Activated T-helper 17 cell treated with anti-CD3 and anti-CD28 coated beads, Interleukin-2, amount 50 U/mL, for 72 hours (primary cell): ENCODE measurements around the gene IFFO2. TPM values are rescaled to one million over a fixed set of nuclear protein-coding genes. Genes with fewer than 3 reads are reported as not detected.
"Not testable (repeated sequence)": the region's sequence is repeated elsewhere in the genome, so short reads cannot be mapped to it uniquely, and the experiment has no call there.

Experiments used
- ATAC-seq: fragments of 150-1000 bp; cut with Tn5 transposase; replicated peaks from 2 replicates; pipeline ENCODE4 v1.10.0; 2021; ENCODE audit warnings: mild to moderate bottlenecking, moderate library complexity
- H3K27ac Mint-ChIP-seq: one replicate; pipeline ENCODE4 v1.8.0; 2022; ENCODE audit warnings: mixed read lengths
- H3K27me3 Mint-ChIP-seq: one replicate; pipeline ENCODE4 v1.8.0; 2022; ENCODE audit warnings: mixed read lengths
- H3K36me3 Mint-ChIP-seq: one replicate; pipeline ENCODE4 v1.8.0; 2022; ENCODE audit warnings: low read depth, mild to moderate bottlenecking, mixed read lengths
- H3K4me1 Mint-ChIP-seq: one replicate; pipeline ENCODE4 v1.8.0; 2022; ENCODE audit warnings: mixed read lengths
- H3K4me3 Mint-ChIP-seq: one replicate; pipeline ENCODE4 v1.8.0; 2022; ENCODE audit warnings: mild to moderate bottlenecking, mixed read lengths
- H3K9me3 Mint-ChIP-seq: one replicate; pipeline ENCODE4 v1.8.0; 2022; ENCODE audit warnings: mixed read lengths
- total RNA-seq, 2 donors: library from RNA; stranded (reverse); gene quantifications; one replicate each; pipeline ENCODE4 v1.2.3, GENCODE V29; 2022

IFFO2 gene
- total RNA-seq, 2 donors from 2014 or later = 17.0 to 38.2 TPM

DNA sequence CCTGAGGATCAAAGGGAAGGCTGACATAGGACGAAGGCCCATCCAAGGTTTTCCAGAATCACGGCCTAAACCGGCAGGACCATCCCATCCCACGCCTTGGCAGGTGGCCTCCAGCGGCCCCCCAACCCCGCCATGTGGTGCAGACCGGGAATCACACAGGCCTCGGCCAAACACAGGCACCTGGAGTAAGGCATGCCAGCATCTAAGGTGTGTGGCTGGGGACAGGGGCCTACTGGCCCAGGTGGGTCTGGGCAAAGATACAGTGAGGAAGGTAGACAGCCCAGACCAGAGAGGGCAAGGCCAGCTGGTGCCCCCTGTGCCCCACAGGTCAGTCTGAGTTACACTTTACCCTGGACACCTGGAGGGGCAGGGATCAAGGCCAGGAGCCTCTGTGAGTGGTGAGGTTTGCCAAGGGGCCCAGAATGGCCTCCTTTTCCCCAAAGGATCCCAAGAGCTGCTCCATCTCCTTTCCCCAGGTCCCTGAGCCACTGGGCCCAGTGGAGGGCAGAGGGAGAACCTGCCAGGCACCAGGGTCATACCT lies 84.3 kb downstream of the IFFO2 start:
- Mint-ChIP-seq H3K27me3 (peaks cover 3% of the 10 kb centered on the region), H3K4me3 (no peak overlapping the region), H3K9me3 (no peaks in the 10 kb centered on the region), H3K4me1 (no peaks in the 10 kb centered on the region), H3K27ac (no peak overlapping the region), H3K36me3 (no peaks in the 10 kb centered on the region)
- ATAC-seq = no peak

DNA sequence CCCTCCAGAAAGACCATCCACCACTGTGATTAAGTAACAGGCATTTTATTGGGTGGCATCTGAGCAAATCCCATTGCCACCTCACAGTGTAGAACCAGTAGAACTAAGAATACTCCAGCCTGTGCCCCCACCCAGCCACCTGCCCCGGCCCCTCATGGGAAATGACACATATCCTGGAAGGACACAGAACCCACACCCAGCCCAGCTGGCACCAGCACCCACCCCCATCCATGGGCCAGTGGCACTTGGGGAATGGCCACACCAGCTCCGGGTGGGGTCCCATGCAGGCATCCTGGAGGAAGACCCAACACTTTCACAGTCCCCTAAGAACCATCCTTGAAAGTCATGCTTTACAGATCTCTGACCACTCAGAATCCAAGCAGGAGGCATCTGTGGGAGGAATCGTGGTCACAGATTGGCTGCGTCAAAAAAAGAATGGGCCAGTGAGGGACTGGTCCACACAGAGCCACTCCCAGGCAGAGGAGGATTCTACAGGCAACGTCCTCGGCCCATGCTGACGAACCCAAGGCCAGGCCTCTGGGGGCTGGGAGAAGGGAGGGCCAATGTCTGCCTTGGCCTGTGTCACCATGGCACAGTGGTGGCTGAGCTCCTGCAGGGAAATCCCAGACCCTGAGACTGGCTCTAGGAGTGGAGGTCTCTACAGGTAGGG lies 84.9 kb downstream of the IFFO2 start:
- Mint-ChIP-seq H3K27me3 (peaks cover 3% of the 10 kb centered on the region), H3K4me1 (no peaks in the 10 kb centered on the region), H3K9me3 (no peaks in the 10 kb centered on the region), H3K36me3 (no peaks in the 10 kb centered on the region), H3K4me3 (no peak overlapping the region), H3K27ac (no peak overlapping the region)
- ATAC-seq = no peak

DNA sequence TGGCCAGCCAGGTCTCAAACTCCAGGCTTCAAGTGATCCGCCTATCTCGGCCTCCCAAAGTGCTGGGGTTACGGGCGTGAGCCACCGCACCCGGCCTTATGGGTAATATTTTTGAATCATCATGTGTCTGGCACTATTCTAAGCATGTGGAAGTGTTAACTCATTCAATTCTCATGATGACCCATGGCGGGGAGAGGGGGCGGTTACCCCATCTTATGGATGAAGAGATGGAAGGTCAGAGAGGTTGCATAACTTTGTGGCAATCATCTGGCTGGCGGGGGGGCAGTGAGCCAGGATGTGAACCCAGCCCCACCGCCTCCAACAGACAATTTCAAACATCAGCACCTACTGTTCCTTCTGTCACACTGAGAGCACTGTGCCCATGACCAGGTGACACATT lies 85.5 kb downstream of the IFFO2 start:
- Mint-ChIP-seq H3K27me3 (peaks cover 3% of the 10 kb centered on the region), H3K9me3 (no peaks in the 10 kb centered on the region), H3K27ac (no peak overlapping the region), H3K4me1 (no peaks in the 10 kb centered on the region), H3K36me3 (no peaks in the 10 kb centered on the region), H3K4me3 (no peak overlapping the region)
- no peak for ATAC-seq

DNA sequence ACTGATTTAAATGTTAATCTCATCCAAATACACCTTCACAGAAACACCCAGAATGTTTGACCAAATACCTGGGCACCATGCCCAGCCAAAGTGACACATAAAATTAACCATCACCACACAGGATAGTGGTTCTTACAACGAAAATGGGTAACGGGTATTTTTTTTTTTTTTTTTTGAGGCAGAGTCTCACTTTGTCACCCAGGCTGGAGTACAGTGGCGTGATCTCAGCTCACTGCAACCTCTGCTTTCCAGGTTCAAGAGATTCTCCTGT lies 85.9 kb downstream of the IFFO2 start:
- ATAC-seq, H3K36me3 Mint-ChIP-seq, H3K4me3 Mint-ChIP-seq, H3K27ac Mint-ChIP-seq, H3K9me3 Mint-ChIP-seq, H3K4me1 Mint-ChIP-seq, H3K27me3 Mint-ChIP-seq: not testable (repeated sequence)

GRCh38 chr1:18869847-18870594 lies 86.5 kb downstream of the IFFO2 start:
- H3K4me3 Mint-ChIP-seq = no peak overlapping the region
- no peaks in the 10 kb centered on the region for H3K4me1 Mint-ChIP-seq
- no peak for ATAC-seq
- H3K36me3 Mint-ChIP-seq = no peaks in the 10 kb centered on the region
- H3K27ac Mint-ChIP-seq = no peak overlapping the region
- H3K9me3 Mint-ChIP-seq = no peaks in the 10 kb centered on the region
- H3K27me3 Mint-ChIP-seq = peaks cover 3% of the 10 kb centered on the region

DNA sequence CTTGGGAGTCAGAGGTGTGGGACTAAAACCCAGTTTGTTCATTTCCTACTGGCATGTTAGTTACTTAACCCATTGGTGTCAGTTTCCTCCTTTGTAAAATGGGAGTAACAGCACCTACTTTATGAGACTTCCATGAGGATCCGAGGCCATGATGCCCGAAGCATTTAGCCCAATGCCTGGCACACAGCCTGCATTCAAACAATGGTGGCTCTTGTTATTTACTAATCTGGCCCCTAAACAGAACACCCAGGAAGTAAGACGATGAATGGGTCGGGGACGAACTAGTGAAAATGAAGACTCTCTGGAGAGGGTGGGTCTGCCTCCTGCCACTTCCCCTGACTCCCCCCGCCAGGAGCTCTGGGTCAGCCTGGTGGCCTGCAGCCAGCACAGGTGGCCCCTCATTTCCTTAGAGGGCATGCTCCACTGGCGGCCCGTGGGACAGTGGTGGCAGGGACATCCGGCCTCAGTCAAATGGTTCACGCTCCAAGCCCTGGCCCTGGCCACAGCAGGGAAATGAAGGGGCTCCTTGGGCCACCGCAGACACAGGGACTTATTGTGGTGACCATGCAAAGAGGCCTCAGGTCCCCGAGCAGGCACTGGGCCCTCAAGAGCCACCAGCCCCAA lies 87.6 kb downstream of the IFFO2 start:
- H3K27ac Mint-ChIP-seq = no peak overlapping the region
- H3K4me3 Mint-ChIP-seq = no peak overlapping the region
- H3K27me3 Mint-ChIP-seq = peaks cover 3% of the 10 kb centered on the region
- no peaks in the 10 kb centered on the region for H3K36me3 Mint-ChIP-seq
- H3K9me3 Mint-ChIP-seq = no peaks in the 10 kb centered on the region
- H3K4me1 Mint-ChIP-seq = no peaks in the 10 kb centered on the region
- no peak for ATAC-seq

- H3K36me3 Mint-ChIP-seq = no peaks in the 10 kb centered on the region
- no peak for ATAC-seq
- H3K27me3 Mint-ChIP-seq = peaks cover 3% of the 10 kb centered on the region
- H3K4me1 Mint-ChIP-seq = no peaks in the 10 kb centered on the region
- H3K9me3 Mint-ChIP-seq = no peaks in the 10 kb centered on the region
- no peak overlapping the region for H3K27ac Mint-ChIP-seq
- H3K4me3 Mint-ChIP-seq = no peak overlapping the region
Measured at GRCh38 chr1:18868354-18868753, 88.1 kb downstream of the IFFO2 start.

DNA sequence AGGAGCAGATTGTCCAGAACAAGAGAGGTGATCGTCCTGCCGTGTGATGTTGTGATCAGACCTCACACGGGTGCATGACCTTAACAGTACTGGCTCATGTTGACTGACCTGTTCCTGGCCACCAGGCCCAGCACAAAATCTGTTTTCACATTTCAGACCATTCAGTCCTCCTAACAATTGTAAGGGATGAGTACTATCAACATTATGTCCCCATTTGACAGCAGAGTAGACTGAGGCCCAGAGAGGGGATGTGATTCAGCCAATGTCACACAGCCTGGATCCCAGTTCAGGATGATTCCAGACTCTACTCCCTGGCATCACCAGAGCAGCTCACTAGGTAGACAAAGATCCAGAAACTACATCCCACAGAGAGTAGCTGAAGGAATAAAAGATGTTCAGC lies 89.6 kb downstream of the IFFO2 start:
- Mint-ChIP-seq H3K4me1 (no peaks in the 10 kb centered on the region), H3K4me3 (no peak overlapping the region)

GRCh38 chr1:18866314-18866713 lies 90.2 kb downstream of the IFFO2 start:
- no peaks in the 10 kb centered on the region for H3K9me3 Mint-ChIP-seq
- H3K4me3 Mint-ChIP-seq = no peak overlapping the region
- H3K36me3 Mint-ChIP-seq = no peaks in the 10 kb centered on the region
- no peak overlapping the region for H3K27ac Mint-ChIP-seq
- peaks cover 3% of the 10 kb centered on the region for H3K27me3 Mint-ChIP-seq
- no peaks in the 10 kb centered on the region for H3K4me1 Mint-ChIP-seq
- no peak for ATAC-seq

More for the DNA sequence above, 89.6 kb downstream of the IFFO2 start:
- no peak for ATAC-seq
- no peaks in the 10 kb centered on the region for H3K9me3 Mint-ChIP-seq
- H3K27ac Mint-ChIP-seq = no peak overlapping the region
- H3K36me3 Mint-ChIP-seq = no peaks in the 10 kb centered on the region
- H3K27me3 Mint-ChIP-seq = peaks cover 3% of the 10 kb centered on the region

DNA sequence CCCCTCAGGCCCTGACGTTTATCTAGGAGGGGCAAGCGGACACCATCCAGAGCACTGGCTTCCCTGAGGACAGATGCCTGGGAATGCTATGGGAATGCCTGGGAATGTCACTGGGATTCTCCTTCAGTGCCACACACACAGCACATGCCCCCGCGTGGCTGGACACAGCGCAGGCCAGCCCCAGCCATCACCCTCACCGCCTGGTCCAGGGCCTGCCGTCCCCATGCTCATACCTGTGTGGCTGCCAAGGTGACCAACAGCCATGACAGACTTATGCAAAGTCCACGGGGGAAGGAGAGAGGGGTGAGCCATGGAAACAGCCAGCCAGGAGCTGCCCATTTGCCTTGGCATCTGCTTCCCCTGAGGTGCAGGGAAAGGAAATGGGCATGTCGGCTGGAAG lies 91.3 kb downstream of the IFFO2 start:
- no peak overlapping the region for H3K27ac Mint-ChIP-seq
- no peaks in the 10 kb centered on the region for H3K9me3 Mint-ChIP-seq
- H3K4me1 Mint-ChIP-seq = no peaks in the 10 kb centered on the region
- no peaks in the 10 kb centered on the region for H3K36me3 Mint-ChIP-seq
- H3K4me3 Mint-ChIP-seq = no peak overlapping the region
- no peak for ATAC-seq
- H3K27me3 Mint-ChIP-seq = peaks cover 3% of the 10 kb centered on the region

DNA sequence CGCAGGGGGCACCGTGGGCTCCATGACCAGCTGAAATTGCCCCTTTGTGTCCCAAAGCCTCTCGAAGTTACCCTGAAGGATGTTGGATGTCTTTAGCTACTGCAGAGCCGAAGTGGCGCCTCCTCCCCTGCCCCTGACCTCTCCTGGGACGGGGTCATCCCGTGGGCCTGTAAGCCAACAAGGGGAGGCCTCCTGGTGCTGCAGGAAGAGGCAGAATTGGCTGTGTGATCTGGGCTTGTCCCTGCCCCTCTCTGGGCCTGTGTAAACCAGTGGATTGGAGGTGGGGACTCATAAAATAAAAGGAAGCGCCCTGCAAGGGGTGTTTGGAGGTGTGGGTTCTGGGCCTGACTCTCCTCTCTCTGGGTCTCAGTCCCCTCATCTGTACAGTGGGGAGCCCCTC lies 94.9 kb downstream of the IFFO2 start:
- no peak for ATAC-seq
- Mint-ChIP-seq H3K4me1 (no peaks in the 10 kb centered on the region), H3K36me3 (no peaks in the 10 kb centered on the region), H3K4me3 (no peak overlapping the region), H3K27me3 (no peaks in the 10 kb centered on the region), H3K27ac (no peak overlapping the region), H3K9me3 (no peaks in the 10 kb centered on the region)

- H3K27ac Mint-ChIP-seq = no peak overlapping the region
- no peak overlapping the region for H3K4me3 Mint-ChIP-seq
- H3K36me3 Mint-ChIP-seq = no peaks in the 10 kb centered on the region
- peaks cover under 1% of the 10 kb centered on the region for H3K4me1 Mint-ChIP-seq
- H3K27me3 Mint-ChIP-seq = peaks cover 2% of the 10 kb centered on the region
- H3K9me3 Mint-ChIP-seq = no peaks in the 10 kb centered on the region
- ATAC-seq = no peak
Measured at GRCh38 chr1:18861082-18861481, 95.4 kb downstream of the IFFO2 start.

DNA sequence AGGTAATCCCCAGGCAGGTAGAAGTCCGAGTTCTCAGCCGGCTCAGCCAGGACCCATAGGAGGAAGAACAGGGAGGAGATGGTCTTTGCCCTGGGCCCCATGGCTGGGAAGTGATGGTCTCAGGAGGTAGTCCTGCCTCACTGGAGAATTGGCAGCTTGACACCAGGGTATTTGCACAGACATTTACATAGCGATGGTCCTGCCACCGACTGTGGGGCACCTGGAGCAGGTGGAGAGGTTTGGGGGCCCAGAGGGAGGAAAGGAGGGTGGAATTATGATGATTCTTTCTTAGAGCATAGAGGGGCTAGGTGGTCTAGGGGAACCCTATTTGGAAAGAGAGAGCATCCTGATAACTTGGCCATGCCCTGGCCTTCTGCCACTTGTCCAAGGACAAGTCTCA lies 96.9 kb downstream of the IFFO2 start, which contains the start of gene TAS1R2:
TAS1R2 (minus strand) TSS at position 101 of the 400 bp plus-strand sequence; CDS start at position 101, 0 bp downstream.
- H3K27me3 Mint-ChIP-seq = peaks cover 10% of the 10 kb centered on the region
- no peaks in the 10 kb centered on the region for H3K36me3 Mint-ChIP-seq
- no peak within 1 kb of the TSS for H3K4me3 Mint-ChIP-seq
- no peaks in the 10 kb centered on the region for H3K9me3 Mint-ChIP-seq
- peaks cover 5% of the 10 kb centered on the region for H3K4me1 Mint-ChIP-seq
- ATAC-seq = no peak
- H3K27ac Mint-ChIP-seq = no peak within 1 kb of the TSS

DNA sequence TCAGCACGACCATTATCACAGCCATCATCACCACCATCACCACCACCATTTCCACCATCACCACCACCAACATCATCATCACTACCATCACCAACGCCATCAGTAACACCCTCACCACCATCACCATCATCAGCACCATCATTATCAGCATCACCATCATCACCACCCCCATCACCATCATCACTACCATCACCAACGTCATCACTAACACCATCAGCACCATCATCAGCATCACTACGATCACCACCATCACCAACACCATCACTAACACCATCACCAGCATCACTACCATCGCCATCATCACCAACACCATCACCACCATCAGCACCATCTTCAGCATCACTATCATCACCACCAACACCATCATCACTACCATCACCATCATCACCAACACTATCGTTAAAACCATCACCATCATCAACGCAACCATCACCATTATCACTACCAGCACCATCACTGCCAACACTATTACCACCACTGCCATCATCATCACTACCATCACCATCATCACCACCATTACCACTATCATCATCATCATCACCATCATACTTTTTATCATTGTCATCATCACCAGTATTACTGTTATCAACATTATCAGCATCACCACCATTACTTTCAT lies 98.3 kb downstream of the IFFO2 start:
- no peaks in the 10 kb centered on the region for H3K36me3 Mint-ChIP-seq
- peaks cover 10% of the 10 kb centered on the region for H3K27me3 Mint-ChIP-seq
- peaks cover 5% of the 10 kb centered on the region for H3K4me1 Mint-ChIP-seq
- H3K27ac Mint-ChIP-seq = no peak overlapping the region
- H3K9me3 Mint-ChIP-seq = no peaks in the 10 kb centered on the region
- no peak for ATAC-seq
- no peak overlapping the region for H3K4me3 Mint-ChIP-seq
